ENCODE measurements around the gene BIK. TPM values are rescaled to one million over a fixed set of nuclear protein-coding genes. Genes with fewer than 3 reads are reported as not detected.

Gene BIK
- total and polyA plus RNA-seq, 2 donors (not counting 1 experiment from before 2014, with no cell fraction given), result not detected

DNA sequence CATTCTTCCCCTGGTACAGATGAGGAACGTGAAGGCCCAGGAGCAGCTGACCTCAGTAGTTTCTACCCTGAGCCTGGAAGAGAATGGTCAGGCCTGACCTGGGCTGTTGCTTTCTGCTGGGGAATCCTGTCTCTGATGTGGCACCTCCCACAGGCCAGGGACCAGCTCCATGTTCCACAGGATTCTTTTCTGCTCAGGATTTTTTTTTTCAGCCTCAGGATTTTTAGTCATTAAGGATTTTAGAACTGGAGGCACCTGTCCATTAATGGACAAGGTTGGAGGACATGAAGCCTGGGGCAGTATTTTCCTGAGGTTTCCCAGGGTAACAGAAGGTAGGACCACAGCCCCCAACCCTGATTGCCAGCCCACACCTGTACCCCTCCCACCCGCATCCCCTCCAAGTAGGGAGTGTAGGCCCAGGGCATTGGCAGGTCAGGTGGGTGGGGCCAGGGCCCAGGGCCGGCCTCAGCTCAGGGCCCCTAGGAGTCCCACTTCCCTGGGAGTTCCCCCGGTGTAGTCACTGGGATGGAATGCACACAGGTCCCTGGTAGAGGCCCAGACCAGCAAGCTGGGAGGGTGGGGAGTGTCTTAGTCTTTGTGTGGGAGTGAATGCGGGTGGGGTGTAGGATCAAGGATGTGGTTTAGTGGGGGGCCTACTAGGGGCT lies 16.1 kb downstream of the BIK start:
- DNase-seq (ENCODE audit: low read depth in 2 of 2), result peak; percentile 48 to 85
- no peak overlapping the region for H3K9ac ChIP-seq (ENCODE audit: insufficient read depth, low read length)
- no peaks in the 10 kb centered on the region for H3K27me3 ChIP-seq (ENCODE audit: control insufficient read depth, insufficient read depth, low read length)
- no peak overlapping the region for H2AFZ ChIP-seq (ENCODE audit: low read length)
- no peaks in the 10 kb centered on the region for H3K9me3 ChIP-seq (ENCODE audit: control insufficient read depth, insufficient read depth, low read depth, low read length)
- H3K27ac ChIP-seq (ENCODE audit: insufficient read depth, low read length), result no peak overlapping the region
- no peak overlapping the region for H3K4me2 ChIP-seq (ENCODE audit: extremely low read depth, insufficient read depth, low read length)
- TF ChIP-seq EZH2 (IDR thresholded peaks at IDR 0.05; ENCODE audit: low read length, missing control alignments), result no peak
- TF ChIP-seq, protein P1, sequence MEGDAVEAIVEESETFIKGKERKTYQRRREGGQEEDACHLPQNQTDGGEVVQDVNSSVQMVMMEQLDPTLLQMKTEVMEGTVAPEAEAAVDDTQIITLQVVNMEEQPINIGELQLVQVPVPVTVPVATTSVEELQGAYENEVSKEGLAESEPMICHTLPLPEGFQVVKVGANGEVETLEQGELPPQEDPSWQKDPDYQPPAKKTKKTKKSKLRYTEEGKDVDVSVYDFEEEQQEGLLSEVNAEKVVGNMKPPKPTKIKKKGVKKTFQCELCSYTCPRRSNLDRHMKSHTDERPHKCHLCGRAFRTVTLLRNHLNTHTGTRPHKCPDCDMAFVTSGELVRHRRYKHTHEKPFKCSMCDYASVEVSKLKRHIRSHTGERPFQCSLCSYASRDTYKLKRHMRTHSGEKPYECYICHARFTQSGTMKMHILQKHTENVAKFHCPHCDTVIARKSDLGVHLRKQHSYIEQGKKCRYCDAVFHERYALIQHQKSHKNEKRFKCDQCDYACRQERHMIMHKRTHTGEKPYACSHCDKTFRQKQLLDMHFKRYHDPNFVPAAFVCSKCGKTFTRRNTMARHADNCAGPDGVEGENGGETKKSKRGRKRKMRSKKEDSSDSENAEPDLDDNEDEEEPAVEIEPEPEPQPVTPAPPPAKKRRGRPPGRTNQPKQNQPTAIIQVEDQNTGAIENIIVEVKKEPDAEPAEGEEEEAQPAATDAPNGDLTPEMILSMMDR (conservative IDR thresholded peaks at IDR 0.05 in 1 of 2, IDR thresholded peaks at IDR 0.05 in 1 of 2; ENCODE audit: low read depth in 1 of 2, low read length in 2 of 2), result no peak
- H3K4me1 ChIP-seq (ENCODE audit: control insufficient read depth, extremely low read depth, insufficient read depth, low read length), result peaks cover 9% of the 10 kb centered on the region
- H3K79me2 ChIP-seq (ENCODE audit: control insufficient read depth, insufficient read depth, low read length), result no peaks in the 10 kb centered on the region
- H3K36me3 ChIP-seq (ENCODE audit: control insufficient read depth, insufficient read depth, low read length), result no peaks in the 10 kb centered on the region
- no peak overlapping the region for H3K4me3 ChIP-seq (replicated peaks in 1 of 4; ENCODE audit: control extremely low read depth in 1 of 4, insufficient read depth in 1 of 4, low read depth in 3 of 4, low read length in 4 of 4)
- no peaks in the 10 kb centered on the region for H4K20me1 ChIP-seq (ENCODE audit: control insufficient read depth, extremely low read depth, insufficient read depth, low read length)

GRCh38 chr22:43127166-43127908 lies 16.8 kb downstream of the BIK start:
- Histone ChIP-seq H3K4me1 (ENCODE audit: control insufficient read depth, extremely low read depth, insufficient read depth, low read length) (peaks cover 9% of the 10 kb centered on the region), H3K36me3 (ENCODE audit: control insufficient read depth, insufficient read depth, low read length) (no peaks in the 10 kb centered on the region), H3K4me2 (ENCODE audit: extremely low read depth, insufficient read depth, low read length) (no peak overlapping the region), H3K79me2 (ENCODE audit: control insufficient read depth, insufficient read depth, low read length) (no peaks in the 10 kb centered on the region), H3K9ac (ENCODE audit: insufficient read depth, low read length) (no peak overlapping the region), H3K27me3 (ENCODE audit: control insufficient read depth, insufficient read depth, low read length) (no peaks in the 10 kb centered on the region), H2AFZ (ENCODE audit: low read length) (no peak overlapping the region), H3K27ac (ENCODE audit: insufficient read depth, low read length) (no peak overlapping the region), H4K20me1 (ENCODE audit: control insufficient read depth, extremely low read depth, insufficient read depth, low read length) (no peaks in the 10 kb centered on the region), H3K9me3 (ENCODE audit: control insufficient read depth, insufficient read depth, low read depth, low read length) (no peaks in the 10 kb centered on the region), H3K4me3 (replicated peaks in 1 of 4; ENCODE audit: control extremely low read depth in 1 of 4, insufficient read depth in 1 of 4, low read depth in 3 of 4, low read length in 4 of 4) (no peak overlapping the region)
- DNase-seq (ENCODE audit: low read depth in 2 of 2), result no peak
- TF ChIP-seq EZH2 (IDR thresholded peaks at IDR 0.05; ENCODE audit: low read length, missing control alignments), result no peak
- TF ChIP-seq, protein P1 (conservative IDR thresholded peaks at IDR 0.05 in 1 of 2, IDR thresholded peaks at IDR 0.05 in 1 of 2; ENCODE audit: low read depth in 1 of 2, low read length in 2 of 2), result no peak

- Histone ChIP-seq H3K9ac (ENCODE audit: insufficient read depth, low read length) (no peak overlapping the region), H3K79me2 (ENCODE audit: control insufficient read depth, insufficient read depth, low read length) (no peaks in the 10 kb centered on the region), H3K4me3 (replicated peaks in 1 of 4; ENCODE audit: control extremely low read depth in 1 of 4, insufficient read depth in 1 of 4, low read depth in 3 of 4, low read length in 4 of 4) (no peak overlapping the region), H4K20me1 (ENCODE audit: control insufficient read depth, extremely low read depth, insufficient read depth, low read length) (no peaks in the 10 kb centered on the region), H3K4me2 (ENCODE audit: extremely low read depth, insufficient read depth, low read length) (no peak overlapping the region), H2AFZ (ENCODE audit: low read length) (no peak overlapping the region), H3K4me1 (ENCODE audit: control insufficient read depth, extremely low read depth, insufficient read depth, low read length) (peaks cover 9% of the 10 kb centered on the region), H3K27me3 (ENCODE audit: control insufficient read depth, insufficient read depth, low read length) (no peaks in the 10 kb centered on the region), H3K36me3 (ENCODE audit: control insufficient read depth, insufficient read depth, low read length) (no peaks in the 10 kb centered on the region), H3K9me3 (ENCODE audit: control insufficient read depth, insufficient read depth, low read depth, low read length) (no peaks in the 10 kb centered on the region), H3K27ac (ENCODE audit: insufficient read depth, low read length) (no peak overlapping the region)
- TF ChIP-seq, protein P1 (conservative IDR thresholded peaks at IDR 0.05 in 1 of 2, IDR thresholded peaks at IDR 0.05 in 1 of 2; ENCODE audit: low read depth in 1 of 2, low read length in 2 of 2), result no peak
- no peak for TF ChIP-seq EZH2 (IDR thresholded peaks at IDR 0.05; ENCODE audit: low read length, missing control alignments)
- no peak for DNase-seq (ENCODE audit: low read depth in 2 of 2)
Observed at GRCh38 chr22:43128116-43128515, 17.6 kb downstream of the BIK start.

All from fibroblast of lung (primary cell).